COR-L47 (cell line): ENCODE measurements around the gene AHCY.
"Not testable (repeated sequence)": the region's sequence is repeated elsewhere in the genome, so short reads cannot be mapped to it uniquely, and the experiment has no call there.

Experiments
- DNase-seq: peaks from one replicate; lab custom pipeline; 2025; lab: John Stamatoyannopoulos, UW

Gene AHCY

DNA sequence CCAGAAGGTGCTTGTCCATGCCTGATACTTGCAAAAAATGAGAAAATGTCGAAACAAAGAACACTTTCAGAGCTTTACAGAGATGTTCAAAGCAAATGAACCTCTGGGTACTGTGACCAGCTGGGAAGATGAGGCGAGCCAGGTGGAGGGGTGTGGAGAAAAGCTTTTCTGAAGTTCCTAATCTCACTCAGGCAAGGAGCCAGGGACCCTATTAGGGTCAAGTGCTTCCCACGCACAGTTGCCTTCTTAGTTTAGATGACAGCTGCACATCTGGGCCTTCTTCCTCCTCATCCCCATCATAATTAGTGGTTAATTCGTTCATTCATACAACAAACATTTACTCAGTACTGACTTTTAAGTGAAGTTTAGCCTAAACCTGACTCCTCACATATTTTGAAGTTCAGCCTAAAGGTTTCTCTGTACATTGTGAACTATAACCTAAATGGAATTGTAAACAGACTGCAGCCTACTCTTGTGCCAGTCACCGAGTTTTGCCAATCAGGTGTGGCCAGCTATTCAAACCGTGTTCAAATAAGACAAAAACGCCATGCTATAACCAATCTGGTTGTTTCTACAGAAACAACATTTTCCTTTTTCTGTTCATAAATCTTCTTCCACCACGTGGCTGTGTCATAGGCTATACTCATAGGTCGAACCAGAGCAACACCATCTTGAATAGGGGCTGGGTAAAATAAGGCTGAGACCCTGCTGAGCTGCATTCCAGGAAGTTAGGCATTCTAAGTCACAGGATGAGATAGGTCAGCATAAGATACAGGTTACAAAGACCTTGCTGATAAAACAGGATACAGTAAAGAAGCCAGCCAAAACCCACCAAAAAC, 19.3 kb upstream of the AHCY start:
- no peak for DNase-seq

DNA sequence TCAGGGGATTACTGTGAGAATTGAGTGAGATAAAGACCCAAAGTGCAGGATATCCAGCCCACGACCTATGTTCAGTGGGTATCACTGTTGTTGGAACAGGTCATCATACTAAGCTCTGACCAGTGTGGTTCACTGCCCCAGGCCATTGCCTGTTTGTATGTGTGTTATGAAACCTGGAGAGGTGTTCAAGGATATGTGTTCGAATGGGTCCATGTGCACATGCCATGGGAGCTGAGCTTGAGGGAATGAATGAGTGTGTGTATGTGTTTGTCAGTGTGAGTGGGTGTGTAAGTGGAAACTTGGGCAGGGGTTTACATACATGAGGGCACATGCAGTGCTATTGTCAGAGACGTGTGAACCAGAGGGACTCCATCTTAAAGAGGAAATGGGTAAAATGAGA, 17.7 kb upstream of the AHCY start:
- no peak for DNase-seq

DNA sequence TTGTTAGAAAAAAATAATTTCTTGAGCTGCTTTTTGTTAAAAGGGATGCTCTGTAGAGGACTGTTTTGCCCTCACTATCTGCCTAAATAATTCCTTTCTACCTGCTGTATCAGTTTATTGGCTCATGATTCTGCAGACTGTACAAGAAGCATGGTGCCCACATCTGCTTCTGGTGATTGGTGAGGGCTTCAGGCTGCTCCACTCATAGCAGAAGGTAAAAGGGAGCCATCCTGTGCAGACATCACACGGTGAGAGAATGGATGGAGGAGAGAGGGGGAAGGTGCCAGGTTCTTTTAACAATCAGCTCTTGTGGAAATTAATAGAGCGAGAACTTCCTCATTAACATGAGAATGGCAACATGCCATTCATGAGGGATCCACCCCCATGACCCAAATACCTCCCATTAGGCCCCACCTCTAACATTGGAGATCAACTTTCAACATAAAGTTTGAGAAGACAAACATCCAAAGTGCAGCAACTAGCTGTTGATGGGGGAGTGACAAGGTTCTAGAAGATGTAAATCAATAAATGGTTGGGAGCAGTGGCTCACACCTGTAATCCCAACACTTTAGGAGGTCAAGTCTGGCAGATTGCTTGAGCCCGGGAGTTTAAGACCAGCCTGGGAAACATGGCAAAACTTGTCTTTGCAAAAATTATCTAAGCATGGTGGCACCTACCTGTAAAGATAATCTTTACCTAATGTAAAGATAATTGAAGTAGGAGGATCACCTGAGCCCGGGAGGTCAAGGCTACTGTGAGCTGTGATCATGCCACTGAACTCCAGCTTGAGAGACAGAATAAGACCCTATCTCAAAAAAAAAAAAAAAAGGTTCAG, 15.7 kb upstream of the AHCY start:
- DNase-seq: no peak

DNA sequence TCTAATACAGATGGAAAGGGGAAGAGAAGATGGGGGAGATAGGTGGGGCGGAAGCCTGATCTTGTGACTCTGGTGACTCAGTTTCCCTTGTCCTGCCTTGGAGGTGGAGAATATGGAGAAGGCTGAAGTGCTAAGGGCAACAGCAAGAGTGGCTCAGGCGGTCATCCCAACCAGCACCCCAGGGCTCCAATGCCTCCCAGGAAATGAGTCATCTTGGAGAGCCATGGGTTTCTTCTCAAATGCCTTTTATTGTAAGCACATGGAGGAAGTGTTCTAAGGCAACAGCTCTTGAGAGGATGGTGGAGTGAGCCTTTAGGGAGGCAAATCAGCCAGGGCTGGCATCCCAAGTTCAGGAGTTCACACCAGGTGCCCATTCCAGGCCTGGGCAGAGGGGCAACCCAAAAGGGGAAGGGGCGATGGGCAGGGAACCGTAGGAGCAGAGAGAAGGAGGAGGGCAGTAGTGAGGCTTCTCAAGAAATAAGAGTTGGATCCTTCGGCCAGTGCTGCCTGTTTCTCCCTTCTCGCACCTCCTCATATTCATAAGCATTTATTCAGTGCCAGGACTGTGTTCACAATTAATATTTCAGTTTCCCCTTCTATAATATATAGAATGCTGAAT, 13.2 kb upstream of the AHCY start:
- DNase-seq: no peak

DNA sequence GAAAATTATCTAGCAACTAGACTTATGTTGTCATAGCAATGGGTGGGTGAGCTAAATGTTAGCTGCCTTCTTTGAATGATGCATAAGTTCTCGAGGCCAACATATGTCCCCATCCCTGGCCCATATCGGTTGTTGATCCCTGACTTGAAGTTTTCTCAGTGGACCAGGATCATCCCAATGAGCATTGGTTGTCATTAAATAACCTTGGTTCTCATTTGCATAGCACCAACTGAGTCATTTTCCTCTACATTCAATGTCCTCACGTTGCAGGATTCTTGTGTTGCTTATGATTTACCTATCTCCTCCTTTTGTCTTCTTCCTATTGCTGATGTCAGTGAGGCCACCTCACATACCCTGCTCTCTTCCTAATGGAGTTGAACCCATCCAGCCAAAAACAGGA, 12.1 kb upstream of the AHCY start:
- DNase-seq: no peak

DNA sequence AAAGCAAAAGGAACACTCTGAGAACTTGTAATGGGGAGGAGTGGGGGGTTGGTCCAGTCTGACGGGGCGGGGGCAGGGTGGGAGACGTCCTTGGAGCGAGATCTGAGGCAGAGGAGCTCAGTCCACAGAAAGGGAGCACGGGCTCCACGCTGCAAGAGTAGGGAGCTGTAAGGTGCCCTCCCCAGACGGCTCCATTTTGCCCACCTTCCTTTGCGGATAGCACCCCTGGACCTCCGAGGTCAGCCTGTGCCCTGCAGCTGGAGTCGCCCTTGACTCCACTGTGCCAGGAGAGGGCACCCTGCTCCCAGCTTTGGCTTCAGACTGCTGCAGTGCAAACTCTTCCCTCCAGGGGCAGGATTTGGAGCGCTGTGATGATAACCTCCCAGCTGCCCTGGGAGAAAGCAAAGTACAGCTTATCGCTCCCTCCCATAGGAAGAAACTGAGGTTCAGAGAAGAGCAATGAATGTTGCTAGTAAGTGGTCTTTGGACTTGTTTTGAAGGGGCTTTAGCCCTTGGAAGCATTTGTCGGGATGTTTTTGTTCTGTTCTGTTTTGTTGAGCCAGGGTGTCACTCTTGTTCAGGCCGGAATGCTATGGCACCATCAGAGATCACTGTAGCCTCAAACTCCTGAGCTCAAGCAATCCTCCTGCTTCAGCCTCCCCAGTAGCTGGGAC, 9.5 kb upstream of the AHCY start:
- peak; percentile 82 for DNase-seq

DNA sequence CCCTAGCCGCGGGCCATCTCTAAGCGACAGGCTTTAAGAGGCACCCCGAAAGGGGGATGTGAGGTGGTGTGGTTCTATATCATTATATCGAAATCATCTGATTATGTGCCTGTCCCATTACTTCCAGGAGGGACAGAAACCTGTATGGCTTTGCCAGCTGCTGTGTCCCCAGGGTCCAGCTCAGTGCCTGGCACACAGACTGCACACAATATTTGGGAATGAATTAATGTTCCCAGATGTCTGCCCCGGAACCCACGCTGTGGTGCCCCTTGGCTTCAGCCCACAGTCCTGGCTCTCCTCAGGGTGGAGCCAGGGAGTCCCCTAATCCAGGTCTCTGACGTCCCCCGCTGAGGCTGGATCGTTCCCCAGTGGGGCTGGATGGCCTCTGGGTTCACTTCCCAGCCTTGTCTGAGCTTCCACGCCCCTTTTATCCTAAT, 8.9 kb upstream of the AHCY start:
- no peak for DNase-seq

DNA sequence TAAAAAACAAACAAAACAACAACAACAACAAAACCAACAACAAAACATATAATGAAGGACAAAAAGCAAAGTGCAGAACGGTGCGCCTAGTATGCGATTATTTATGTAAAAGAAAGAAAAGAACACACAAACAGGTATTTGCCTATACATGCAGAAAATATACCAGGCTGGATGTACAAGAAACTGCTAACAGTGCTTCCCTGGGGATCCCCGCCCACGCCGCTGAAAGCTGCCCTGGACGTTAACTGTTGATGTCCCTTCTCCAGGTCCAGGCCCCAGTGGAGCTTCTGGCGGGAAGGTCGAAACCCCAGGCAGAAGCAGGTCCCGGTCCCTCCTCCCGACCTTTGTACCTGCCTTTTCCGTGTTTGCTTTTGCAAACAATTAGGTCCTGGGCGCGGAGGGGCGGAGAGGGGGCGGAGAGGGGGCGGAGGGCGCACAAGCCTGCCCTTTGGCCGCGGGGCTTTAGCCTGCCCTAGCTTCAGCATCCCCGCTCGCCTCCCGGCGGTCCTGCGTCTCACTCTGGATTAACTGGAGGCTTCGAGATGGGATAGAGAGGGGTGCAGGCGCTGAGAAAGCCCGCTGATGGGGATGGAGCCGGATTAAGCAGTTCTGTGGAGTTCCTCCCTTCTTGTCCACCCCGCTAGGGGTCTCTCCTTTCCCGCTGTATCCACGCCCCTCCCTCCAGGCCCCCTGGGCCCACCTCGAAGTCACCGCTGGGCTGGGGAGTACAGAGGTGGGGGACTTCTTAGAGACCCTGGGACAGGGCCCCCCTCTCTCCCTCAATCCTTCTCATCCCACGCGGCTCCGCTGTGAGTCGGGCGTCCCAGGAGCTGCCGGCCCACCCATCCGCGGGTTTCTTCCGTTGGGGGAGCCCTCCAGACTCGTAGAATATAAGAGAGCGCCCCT, 8.2 kb upstream of the AHCY start:
- no peak for DNase-seq

DNA sequence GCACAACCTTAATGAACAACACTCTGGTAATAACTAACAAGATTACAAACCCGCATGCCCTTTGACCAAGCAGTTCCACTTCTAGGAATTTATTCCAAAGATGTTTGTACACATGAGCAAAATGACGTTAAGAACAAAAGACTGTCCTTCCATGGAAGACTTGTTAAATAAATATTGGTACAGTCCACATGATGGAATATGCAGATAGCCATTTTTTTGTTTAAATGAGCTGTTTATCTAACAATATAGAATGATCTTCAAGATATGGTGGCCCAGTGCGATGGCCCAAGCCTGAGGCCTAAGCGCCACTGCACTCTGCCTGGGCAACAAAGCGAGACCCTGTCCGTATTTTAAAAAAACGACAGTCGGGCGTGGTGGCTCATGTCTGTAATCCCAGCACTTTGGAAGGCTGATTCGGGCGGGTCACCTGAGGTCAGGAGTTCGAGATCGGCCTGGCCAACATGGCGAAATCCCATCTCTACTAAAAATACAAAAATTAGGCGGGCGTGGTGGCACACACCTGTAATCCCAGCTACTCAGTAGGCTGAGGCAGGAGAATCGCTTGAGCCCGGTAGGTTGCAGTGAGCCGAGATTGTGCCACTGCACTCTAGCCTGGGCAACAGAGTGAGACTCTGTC, 7.4 kb upstream of the AHCY start:
- DNase-seq: no peak

DNA sequence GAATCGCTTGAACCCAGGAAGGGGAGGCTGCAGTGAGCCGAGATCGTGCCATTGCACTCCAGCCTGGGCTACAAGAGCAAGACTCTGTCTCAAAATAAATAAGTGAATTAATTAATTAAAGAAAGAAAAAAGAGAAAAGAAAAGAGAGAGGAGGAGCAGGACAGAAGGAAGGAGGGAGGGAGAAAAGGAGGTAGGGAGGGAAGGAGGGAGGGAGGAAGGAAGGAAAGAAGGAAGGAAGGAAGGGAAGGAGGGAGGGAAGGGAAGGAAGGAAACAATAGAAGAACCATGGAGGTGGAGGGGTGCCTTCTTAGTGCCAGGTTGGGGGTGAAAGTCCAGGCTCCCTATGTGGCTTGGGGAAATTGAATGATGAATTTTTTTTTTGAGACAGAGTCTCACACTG, 6.5 kb upstream of the AHCY start:
- no peak for DNase-seq

DNA sequence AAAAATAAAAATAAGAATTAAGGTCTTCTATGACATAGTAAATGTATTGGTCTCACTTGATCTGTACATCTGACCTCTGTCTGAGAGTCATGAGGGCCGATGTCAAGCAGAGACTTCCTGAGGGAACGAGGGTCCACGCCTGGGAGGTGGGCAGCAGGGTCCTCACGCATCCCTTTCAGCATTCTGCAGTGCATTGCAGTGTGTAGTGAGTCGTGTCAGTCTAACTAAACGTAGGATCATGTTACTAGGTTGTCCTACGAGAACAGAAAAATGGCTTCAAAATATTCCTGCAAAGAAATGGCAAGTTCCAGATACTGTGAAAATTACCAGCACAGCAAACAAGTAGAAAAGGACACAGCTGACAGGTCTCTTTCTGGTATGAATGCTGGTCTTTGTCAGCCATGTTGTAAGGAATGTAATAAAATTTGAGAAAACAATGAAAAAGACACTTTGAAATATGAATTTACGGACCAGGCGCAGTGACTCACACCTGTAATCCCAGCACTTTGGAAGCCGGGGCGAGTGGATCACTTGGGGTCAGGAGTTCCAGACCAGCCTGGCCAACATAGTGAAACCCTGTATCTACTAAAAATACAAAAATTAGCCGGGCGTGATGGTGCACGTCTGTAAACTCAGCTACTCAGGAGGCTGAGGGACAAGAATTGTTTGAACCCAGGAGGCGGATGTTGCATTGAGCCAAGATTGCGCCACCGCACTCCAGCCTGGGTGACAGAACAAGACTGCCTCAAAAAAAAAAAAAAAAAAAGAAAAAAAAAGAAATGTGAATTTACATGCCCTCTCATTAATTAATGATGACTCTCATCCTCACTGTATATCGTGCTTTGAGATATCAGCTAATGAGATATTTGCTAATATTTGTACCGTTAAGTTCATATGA, 2.4 kb upstream of the AHCY start:
- no peak for DNase-seq

DNA sequence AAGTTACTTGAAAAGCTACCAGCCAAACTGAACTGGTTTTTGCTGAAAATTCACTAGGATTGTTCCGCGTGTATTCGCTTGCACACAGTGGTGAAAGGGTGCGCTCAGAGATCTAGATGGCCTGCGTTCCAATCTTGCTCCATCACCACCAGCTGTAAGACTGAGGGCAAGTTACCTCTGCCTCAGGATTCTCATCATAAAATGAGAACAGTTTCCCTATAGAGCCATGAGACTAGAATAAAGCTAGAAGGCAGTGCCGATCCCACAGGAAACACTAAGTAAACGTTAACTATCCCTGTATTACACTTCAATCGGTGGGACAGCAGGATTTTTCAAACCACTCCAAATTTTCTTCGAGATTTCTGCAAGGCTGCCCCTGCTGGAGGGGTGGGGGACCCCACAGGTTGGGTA, 838 bp downstream of the AHCY start:
- no peak for DNase-seq

DNA sequence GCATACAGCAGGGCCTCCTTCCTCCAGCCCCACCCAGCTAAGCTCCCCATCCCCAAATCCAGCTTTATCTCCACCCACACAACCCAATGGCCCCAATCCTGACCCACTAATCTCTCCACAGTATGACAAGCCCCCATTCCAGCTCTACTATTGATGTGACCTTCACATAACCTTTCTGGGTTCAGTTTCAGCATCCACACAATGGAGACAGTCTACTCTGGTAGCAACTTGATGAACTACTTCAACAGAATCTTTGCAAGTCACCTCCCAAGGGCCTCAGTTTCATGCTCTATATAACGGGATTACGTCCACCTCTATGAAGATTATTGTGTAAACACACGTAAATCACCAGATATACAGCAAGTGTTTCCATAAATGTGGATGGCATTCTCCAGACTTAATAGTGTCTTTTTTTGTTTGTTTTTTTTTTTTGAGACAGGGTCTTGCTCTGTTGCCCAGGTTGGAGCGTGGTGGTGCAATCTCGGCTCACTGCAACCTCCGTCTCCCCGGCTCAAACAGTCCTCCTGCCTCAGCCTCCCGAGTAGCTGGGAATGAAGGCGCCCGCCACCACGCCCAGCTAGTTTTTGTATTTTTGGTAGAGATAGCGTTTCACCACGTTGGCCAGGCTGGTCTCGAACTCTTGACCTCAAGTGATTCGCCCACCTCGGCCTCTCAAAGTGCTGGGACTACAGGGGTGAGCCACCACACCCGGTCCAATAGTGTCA, 1.4 kb downstream of the AHCY start:
- no peak for DNase-seq

DNA sequence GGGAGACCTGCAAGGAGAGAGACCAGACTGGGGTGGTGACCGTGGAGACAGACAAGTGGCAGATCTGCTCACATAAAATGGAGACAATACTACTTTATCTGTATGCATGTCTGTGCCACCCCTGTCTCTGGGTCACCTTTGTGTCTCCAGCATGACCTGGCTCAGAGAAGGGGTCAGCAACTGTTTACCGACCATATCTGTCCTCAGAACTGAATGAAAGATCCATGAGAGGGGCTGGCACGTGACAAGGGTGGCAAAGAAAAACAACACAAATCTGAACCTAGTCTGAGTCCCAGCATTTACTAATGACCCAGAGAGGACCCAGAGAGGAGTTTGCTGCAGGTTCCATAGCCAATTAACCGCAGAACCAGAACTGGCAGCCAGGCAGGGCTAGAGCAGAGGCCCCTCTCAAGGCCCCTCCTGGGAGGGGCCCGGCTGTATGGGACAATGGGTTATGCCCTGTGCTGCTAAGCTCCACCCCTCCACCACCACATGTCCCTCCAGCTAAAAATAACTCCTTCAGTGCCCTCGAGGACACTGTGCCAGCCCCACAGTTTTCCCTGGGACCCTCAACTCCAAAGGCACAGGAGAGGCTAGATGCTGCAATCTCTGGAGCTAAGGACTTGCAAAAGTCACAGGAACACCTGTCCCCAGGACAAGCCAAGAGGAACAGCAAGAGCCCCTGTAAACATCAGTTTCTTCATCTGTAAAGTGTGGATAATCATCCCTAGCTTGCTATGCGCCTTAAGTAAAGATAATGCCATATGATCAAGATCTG, 2.2 kb downstream of the AHCY start:
- no peak for DNase-seq

DNA sequence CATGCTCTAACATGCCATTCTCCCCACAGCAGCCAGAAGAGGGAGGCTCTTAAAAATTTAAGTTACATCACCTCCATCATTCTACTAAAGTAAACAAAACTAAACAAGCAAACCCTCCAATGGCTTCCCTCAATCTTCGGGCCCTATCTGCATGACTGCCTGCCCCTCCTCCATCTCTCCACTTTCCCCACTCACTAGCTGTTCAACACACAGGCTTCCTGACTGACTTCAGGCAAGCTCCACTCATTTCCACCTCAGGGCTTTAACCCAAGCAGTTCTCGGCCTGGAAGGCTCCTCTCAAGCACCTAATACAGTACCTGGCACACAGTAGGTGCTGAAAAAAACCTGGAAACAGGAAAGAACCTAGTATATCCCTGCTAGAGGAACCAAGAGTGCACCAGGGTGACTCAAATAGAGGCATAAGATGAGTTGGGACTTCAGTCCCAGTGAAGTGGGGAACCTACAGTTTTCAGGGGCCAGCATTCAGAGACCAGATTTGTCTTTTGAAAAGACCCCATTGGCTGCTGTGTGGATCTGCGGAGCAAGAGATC, 2.8 kb downstream of the AHCY start:
- DNase-seq: no peak

DNA sequence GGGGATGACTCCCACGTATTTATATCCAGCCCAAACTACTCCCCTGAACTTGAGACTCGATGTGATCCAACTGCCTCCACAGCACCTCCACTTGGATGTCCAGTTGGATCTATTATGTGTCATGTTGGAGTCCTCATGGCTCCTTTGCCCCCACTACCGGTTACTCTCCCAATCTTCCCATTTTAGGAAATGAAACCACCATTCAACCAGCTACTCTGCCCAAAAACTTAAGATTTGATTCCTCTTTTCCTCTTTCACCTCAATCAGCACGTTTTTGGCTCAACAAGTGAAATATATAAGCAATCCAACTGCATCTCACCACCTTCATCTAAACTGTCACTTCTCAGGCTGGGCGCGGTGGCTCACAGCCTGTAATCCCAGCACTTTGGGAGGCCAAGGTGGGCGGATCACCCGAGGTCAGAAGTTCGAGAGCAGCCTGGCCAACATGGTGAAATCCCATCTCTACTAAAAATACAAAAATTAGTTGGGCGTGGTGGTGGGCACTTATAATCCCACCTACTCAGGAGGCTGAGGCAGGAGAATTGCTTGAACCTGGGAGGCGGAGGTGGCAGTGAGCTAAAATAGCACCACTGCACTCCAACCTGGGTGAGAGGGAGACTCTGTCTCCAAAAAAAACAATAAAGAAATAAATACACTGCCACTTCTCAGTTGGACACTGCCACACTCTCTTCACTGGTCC, 3.4 kb downstream of the AHCY start:
- DNase-seq: no peak

DNA sequence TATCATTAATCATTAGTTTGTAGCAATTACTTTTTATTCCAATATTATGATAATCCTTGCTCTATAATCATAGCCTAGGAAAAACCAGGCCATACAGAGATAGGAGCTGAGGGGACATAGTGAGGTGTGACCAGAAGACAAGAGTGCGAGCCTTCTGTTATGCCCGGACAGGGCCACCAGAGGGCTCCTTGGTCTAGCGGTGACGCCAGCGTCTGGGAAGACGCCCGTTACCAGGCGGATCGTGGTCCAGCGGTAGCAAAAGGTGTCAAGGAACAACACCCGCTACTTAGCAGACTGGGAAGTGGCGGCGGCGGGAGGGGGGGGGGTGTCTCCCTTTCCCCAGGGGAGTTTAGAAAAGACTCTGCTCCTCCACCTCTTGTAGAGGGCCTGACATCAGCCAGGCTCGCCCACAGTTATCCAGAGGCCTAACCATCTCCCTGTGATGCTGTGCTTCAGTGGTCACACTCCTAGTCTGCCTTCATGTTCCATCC, 4.8 kb downstream of the AHCY start:
- not testable (repeated sequence) for DNase-seq
